ENCODE results near the gene ZNF264.
"Not testable (repeated sequence)": the region's sequence is repeated elsewhere in the genome, so short reads cannot be mapped to it uniquely, and the experiment has no call there.

ZNF264 gene

GRCh38 chr19:57231686-57232085 lies 40.4 kb downstream of the ZNF264 start:
- Mint-ChIP-seq H3K4me3 (no peak overlapping the region), H3K27ac (no peak overlapping the region), H3K9me3 (peaks cover 34% of the 10 kb centered on the region), H3K27me3 (no peaks in the 10 kb centered on the region), H3K36me3 (peaks cover 5% of the 10 kb centered on the region), H3K4me1 (no peaks in the 10 kb centered on the region)
- CTCF ChIA-PET = no interaction called here
- no peak for DNase-seq

DNA sequence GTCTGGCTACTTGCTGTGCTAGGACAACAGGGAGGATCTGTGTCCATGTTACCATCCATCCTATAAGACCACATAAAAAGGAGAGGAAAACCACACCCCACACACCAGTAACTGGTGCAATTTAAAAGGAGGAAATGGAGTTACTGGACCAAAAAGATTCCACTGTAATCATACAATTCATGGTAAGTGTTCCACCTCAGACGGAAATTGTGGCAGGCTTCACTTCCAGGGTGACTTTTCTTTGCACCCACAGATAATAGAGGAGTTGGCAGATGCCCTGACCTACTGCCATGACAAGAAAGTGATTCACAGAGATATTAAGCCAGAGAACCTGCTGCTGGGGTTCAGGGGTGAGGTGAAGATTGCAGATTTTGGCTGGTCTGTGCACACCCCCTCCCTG lies 41.9 kb downstream of the ZNF264 start:
- no peaks in the 10 kb centered on the region for H3K27me3 Mint-ChIP-seq
- CTCF ChIA-PET = no interaction called here
- no peak overlapping the region for H3K27ac Mint-ChIP-seq
- H3K4me1 Mint-ChIP-seq = no peaks in the 10 kb centered on the region
- peaks cover 5% of the 10 kb centered on the region for H3K36me3 Mint-ChIP-seq
- H3K4me3 Mint-ChIP-seq = no peak overlapping the region
- DNase-seq = no peak
- H3K9me3 Mint-ChIP-seq = peaks cover 23% of the 10 kb centered on the region

GRCh38 chr19:57239982-57240310 lies 48.6 kb downstream of the ZNF264 start:
- no peak for DNase-seq
- H3K36me3 Mint-ChIP-seq = peaks cover 27% of the 10 kb centered on the region
- CTCF ChIA-PET = no interaction called here
- peaks cover 2% of the 10 kb centered on the region for H3K9me3 Mint-ChIP-seq
- H3K27ac Mint-ChIP-seq = peak overlapping the region; percentile 98
- no peaks in the 10 kb centered on the region for H3K27me3 Mint-ChIP-seq
- H3K4me1 Mint-ChIP-seq = peaks cover 24% of the 10 kb centered on the region
- H3K4me3 Mint-ChIP-seq = peak overlapping the region; percentile 86

GRCh38 chr19:57240311-57241090 lies 49.2 kb downstream of the ZNF264 start, which contains the start of gene ZNF805:
Gene ZNF805, plus strand, starts transcription at chr19:57240632. Its CDS starts 260 bp downstream, at chr19:57240892.
- CTCF ChIA-PET = no interaction called here
- H3K4me1 Mint-ChIP-seq = peaks cover 24% of the 10 kb centered on the region
- H3K9me3 Mint-ChIP-seq = peaks cover 2% of the 10 kb centered on the region
- H3K27me3 Mint-ChIP-seq = no peaks in the 10 kb centered on the region
- peak within 1 kb of the TSS; percentile 98 for H3K27ac Mint-ChIP-seq
- peak; percentile 98 for DNase-seq
- peak within 1 kb of the TSS; percentile 86 for H3K4me3 Mint-ChIP-seq
- H3K36me3 Mint-ChIP-seq = peaks cover 30% of the 10 kb centered on the region

DNA sequence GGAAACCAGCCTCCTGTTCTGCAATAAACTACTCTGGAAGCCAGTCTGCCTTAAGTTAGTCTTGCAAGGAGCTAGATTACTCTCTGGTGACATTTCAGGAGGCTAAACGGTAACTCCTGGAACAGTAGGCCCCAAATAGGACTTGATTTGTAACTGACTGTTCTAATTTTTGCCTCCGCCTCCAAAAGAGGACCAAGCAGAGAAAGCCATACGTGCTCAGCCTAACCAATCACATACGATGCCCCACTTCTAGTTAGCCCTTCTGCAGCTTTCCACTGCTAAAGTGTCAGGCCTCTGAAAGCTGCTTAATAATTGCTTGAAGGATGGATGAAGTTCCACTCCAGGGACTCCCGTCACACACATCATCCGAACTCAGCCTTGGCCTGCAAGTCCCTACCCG lies 49.9 kb downstream of the ZNF264 start:
- Mint-ChIP-seq H3K36me3 (peaks cover 36% of the 10 kb centered on the region), H3K27ac (peak overlapping the region; percentile 98), H3K27me3 (no peaks in the 10 kb centered on the region), H3K9me3 (peaks cover 2% of the 10 kb centered on the region), H3K4me1 (peaks cover 24% of the 10 kb centered on the region), H3K4me3 (peak overlapping the region; percentile 86)
- CTCF ChIA-PET = no interaction called here
- DNase-seq = no peak

DNA sequence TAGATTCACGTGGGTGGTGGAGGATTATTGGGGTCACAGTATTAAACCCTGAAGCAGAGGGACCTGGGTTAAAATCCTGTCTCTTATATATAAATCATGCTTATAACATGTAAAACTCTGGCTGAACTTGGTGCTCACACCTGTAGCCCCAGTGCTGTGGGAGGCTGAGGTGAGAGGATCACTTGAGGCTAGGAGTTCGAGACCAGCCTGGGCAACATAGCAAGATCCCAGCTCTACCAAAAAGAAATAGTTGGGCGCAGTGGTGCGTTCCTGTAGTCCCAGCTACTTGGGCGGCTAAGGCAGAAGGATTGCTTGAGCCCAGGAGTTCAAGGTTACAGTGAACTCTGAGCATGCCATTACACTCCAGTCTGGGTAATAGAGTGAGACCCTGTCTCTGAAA lies 51.5 kb downstream of the ZNF264 start:
- no peak for DNase-seq
- Mint-ChIP-seq H3K27me3 (no peaks in the 10 kb centered on the region), H3K4me3 (peak overlapping the region; percentile 21), H3K27ac (no peak overlapping the region), H3K36me3 (peaks cover 53% of the 10 kb centered on the region), H3K9me3 (peaks cover 2% of the 10 kb centered on the region), H3K4me1 (peaks cover 24% of the 10 kb centered on the region)
- CTCF ChIA-PET = no interaction called here

GRCh38 chr19:57244513-57244912 lies 53.2 kb downstream of the ZNF264 start:
- Mint-ChIP-seq H3K27ac (no peak overlapping the region), H3K36me3 (peaks cover 66% of the 10 kb centered on the region), H3K9me3 (no peaks in the 10 kb centered on the region), H3K4me1 (peaks cover 24% of the 10 kb centered on the region), H3K27me3 (no peaks in the 10 kb centered on the region), H3K4me3 (no peak overlapping the region)
- CTCF ChIA-PET = no interaction called here
- DNase-seq = no peak

- no peak overlapping the region for H3K27ac Mint-ChIP-seq
- H3K27me3 Mint-ChIP-seq = no peaks in the 10 kb centered on the region
- peaks cover 68% of the 10 kb centered on the region for H3K36me3 Mint-ChIP-seq
- peaks cover 22% of the 10 kb centered on the region for H3K4me1 Mint-ChIP-seq
- CTCF ChIA-PET = no interaction called here
- no peak overlapping the region for H3K4me3 Mint-ChIP-seq
- H3K9me3 Mint-ChIP-seq = peaks cover 2% of the 10 kb centered on the region
- DNase-seq = no peak
Observed at GRCh38 chr19:57245066-57245465, 53.8 kb downstream of the ZNF264 start.

DNA sequence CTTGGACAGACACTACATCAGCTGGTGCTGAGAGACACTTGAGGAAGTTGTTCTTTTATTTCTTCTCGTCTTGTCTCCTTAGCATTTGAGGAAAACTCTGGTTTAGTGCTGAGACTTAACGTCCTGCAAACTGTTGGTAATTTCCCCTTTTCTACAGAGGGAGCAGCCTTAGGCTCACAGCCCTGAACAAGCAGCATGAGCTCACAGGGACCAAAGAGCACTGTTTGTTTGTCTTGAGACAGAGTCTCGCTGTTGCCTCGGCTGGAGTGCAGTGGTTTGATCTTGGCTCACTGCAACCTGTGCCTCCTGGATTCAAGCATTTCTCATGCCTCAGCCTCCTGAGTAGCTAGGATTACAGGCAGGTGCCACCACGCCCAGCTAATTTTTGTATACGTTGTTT lies 54.7 kb downstream of the ZNF264 start:
- peaks cover 72% of the 10 kb centered on the region for H3K36me3 Mint-ChIP-seq
- peaks cover 8% of the 10 kb centered on the region for H3K9me3 Mint-ChIP-seq
- no peak for DNase-seq
- CTCF ChIA-PET = no interaction called here
- peaks cover 17% of the 10 kb centered on the region for H3K4me1 Mint-ChIP-seq
- no peaks in the 10 kb centered on the region for H3K27me3 Mint-ChIP-seq
- H3K4me3 Mint-ChIP-seq = no peak overlapping the region
- H3K27ac Mint-ChIP-seq = no peak overlapping the region

DNA sequence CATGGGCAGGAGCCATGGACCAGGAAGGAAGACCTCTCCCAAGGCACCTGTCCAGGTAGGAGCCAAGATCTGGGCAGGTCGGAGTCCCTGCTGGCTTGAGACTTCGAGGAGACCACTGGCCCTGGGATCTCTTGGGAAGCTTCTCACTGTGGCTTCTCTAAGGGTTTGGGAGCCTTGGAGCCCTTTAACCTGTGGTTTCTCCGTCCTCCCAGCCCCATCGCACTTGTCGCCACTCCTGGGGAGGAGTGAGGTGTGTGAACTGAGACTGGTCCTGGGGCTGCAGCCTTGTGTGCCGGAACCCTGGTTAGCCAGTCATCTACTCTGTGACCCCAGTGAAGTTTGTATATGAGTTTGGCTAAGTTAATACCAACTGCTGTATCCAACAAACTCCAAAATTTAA lies 57.3 kb downstream of the ZNF264 start:
- Mint-ChIP-seq H3K4me3 (no peak overlapping the region), H3K36me3 (peaks cover 89% of the 10 kb centered on the region), H3K27me3 (no peaks in the 10 kb centered on the region), H3K9me3 (peaks cover 28% of the 10 kb centered on the region), H3K27ac (no peak overlapping the region), H3K4me1 (no peaks in the 10 kb centered on the region)
- CTCF ChIA-PET = no interaction called here
- no peak for DNase-seq

- Mint-ChIP-seq H3K9me3 (peaks cover 34% of the 10 kb centered on the region), H3K4me3 (no peak overlapping the region), H3K27me3 (no peaks in the 10 kb centered on the region), H3K36me3 (peaks cover 91% of the 10 kb centered on the region), H3K27ac (no peak overlapping the region), H3K4me1 (no peaks in the 10 kb centered on the region)
- CTCF ChIA-PET = no interaction called here
- DNase-seq = no peak
Observed at GRCh38 chr19:57249329-57249728, 58.0 kb downstream of the ZNF264 start.

DNA sequence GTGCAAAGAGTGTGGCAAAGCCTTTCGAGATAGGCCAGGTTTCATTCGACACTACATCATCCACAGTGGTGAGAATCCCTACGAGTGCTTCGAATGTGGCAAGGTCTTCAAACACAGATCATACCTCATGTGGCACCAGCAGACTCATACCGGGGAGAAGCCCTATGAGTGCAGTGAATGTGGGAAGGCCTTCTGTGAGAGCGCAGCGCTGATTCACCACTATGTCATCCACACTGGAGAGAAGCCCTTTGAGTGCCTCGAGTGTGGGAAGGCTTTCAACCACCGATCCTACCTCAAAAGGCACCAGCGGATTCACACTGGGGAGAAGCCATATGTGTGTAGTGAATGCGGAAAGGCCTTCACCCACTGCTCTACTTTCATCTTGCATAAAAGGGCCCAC lies 62.5 kb downstream of the ZNF264 start:
- DNase-seq, H3K4me1 Mint-ChIP-seq, H3K27me3 Mint-ChIP-seq, H3K27ac Mint-ChIP-seq, H3K4me3 Mint-ChIP-seq, CTCF ChIA-PET: not testable (repeated sequence)
- Mint-ChIP-seq H3K36me3 (peaks cover 75% of the 10 kb centered on the region), H3K9me3 (peaks cover 57% of the 10 kb centered on the region)

DNA sequence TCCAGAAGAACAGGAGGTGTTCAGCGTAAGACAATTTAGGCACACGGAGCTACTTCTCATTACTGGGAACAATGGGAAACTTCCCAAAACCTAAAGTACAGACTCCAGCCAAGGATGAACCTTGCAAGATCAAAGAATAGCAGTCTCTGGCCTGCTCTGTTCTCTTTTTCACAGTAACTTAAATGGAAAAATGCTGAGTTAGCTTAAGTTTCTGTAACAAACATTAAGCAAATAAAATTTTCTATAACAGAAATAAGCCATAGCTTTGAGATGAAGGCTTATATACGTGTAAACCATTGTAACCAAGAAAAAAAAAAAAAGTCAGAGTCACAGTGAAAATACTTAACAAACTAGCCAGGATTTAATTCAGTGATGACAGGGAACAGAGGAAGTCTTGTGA lies 70.7 kb downstream of the ZNF264 start:
- peaks cover 55% of the 10 kb centered on the region for H3K9me3 Mint-ChIP-seq
- CTCF ChIA-PET = interaction anchor here (0.6 kb wide), 1 partner anchor 481 kb away, joined by 3 read pairs; no protein-coding TSS in a partner anchor
- no peaks in the 10 kb centered on the region for H3K27me3 Mint-ChIP-seq
- DNase-seq = no peak
- no peak overlapping the region for H3K27ac Mint-ChIP-seq
- no peaks in the 10 kb centered on the region for H3K4me1 Mint-ChIP-seq
- H3K36me3 Mint-ChIP-seq = peaks cover 43% of the 10 kb centered on the region
- H3K4me3 Mint-ChIP-seq = no peak overlapping the region

GRCh38 chr19:57263244-57263741 lies 72.0 kb downstream of the ZNF264 start:
- Mint-ChIP-seq H3K27ac (no peak overlapping the region), H3K4me1 (no peaks in the 10 kb centered on the region), H3K27me3 (no peaks in the 10 kb centered on the region), H3K9me3 (peaks cover 55% of the 10 kb centered on the region), H3K36me3 (peaks cover 40% of the 10 kb centered on the region), H3K4me3 (no peak overlapping the region)
- CTCF ChIA-PET = interaction anchor here (1.3 kb wide), 1 partner anchor 9 kb away, joined by 4 read pairs; no protein-coding TSS in a partner anchor
- no peak for DNase-seq

- Mint-ChIP-seq H3K4me3 (no peak overlapping the region), H3K4me1 (no peaks in the 10 kb centered on the region), H3K36me3 (peaks cover 13% of the 10 kb centered on the region), H3K9me3 (peaks cover 40% of the 10 kb centered on the region), H3K27ac (no peak overlapping the region), H3K27me3 (no peaks in the 10 kb centered on the region)
- no peak for DNase-seq
- CTCF ChIA-PET = no interaction called here
Observed at GRCh38 chr19:57267291-57267690, 76.0 kb downstream of the ZNF264 start.
